ENCODE results near the gene ASB2.

ASB2 gene

GRCh38 chr14:93957751-93958566 is 18.4 kb downstream of the ASB2 start:
- H3K4me1 ChIP-seq (ENCODE audit: control insufficient read depth, low read length) = peaks cover 100% of the 10 kb centered on the region
- peak overlapping the region; percentile 98 for H3K27ac ChIP-seq (ENCODE audit: low read depth, low read length)
- TF ChIP-seq EZH2phosphoT487 (IDR thresholded peaks at IDR 0.05; ENCODE audit: borderline replicate concordance, low read length) = no peak
- TF ChIP-seq CTCF (IDR thresholded peaks at IDR 0.05; ENCODE audit: low read depth, low read length, poor library complexity, severe bottlenecking) = no peak
- 0 out of 2 replicates have a peak, but pooled peaks cover 6% of the 10 kb centered on the region for H3K79me2 ChIP-seq (ENCODE audit: control insufficient read depth, low read length)
- peaks cover 29% of the 10 kb centered on the region for H3F3A ChIP-seq (ENCODE audit: control insufficient read depth, insufficient read depth)
- no peaks in the 10 kb centered on the region for H3K27me3 ChIP-seq (ENCODE audit: control insufficient read depth, low read length)
- H3K4me2 ChIP-seq (ENCODE audit: low read length) = peak overlapping the region; percentile 97
- H4K20me1 ChIP-seq (ENCODE audit: control insufficient read depth, insufficient read depth, low read depth, low read length) = no peaks in the 10 kb centered on the region
- peak overlapping the region; percentile 77 for H3K4me3 ChIP-seq (ENCODE audit: low read length)
- H3K36me3 ChIP-seq (ENCODE audit: control insufficient read depth, low read length) = peaks cover 5% of the 10 kb centered on the region
- H3K9me3 ChIP-seq (ENCODE audit: control insufficient read depth, insufficient read depth, low read length) = no peaks in the 10 kb centered on the region
- no peaks in the 10 kb centered on the region for H3K9me2 ChIP-seq (replicated peaks; ENCODE audit: control insufficient read depth, low read length)

GRCh38 chr14:93957333-93957710 is 19.0 kb downstream of the ASB2 start:
- peaks cover 23% of the 10 kb centered on the region for H3F3A ChIP-seq (ENCODE audit: control insufficient read depth, insufficient read depth)
- H3K36me3 ChIP-seq (ENCODE audit: control insufficient read depth, low read length) = peaks cover 5% of the 10 kb centered on the region
- H4K20me1 ChIP-seq (ENCODE audit: control insufficient read depth, insufficient read depth, low read depth, low read length) = no peaks in the 10 kb centered on the region
- peak overlapping the region; percentile 77 for H3K4me3 ChIP-seq (ENCODE audit: low read length)
- H3K9me3 ChIP-seq (ENCODE audit: control insufficient read depth, insufficient read depth, low read length) = no peaks in the 10 kb centered on the region
- peaks cover 97% of the 10 kb centered on the region for H3K4me1 ChIP-seq (ENCODE audit: control insufficient read depth, low read length)
- no peaks in the 10 kb centered on the region for H3K27me3 ChIP-seq (ENCODE audit: control insufficient read depth, low read length)
- H3K4me2 ChIP-seq (ENCODE audit: low read length) = peak overlapping the region; percentile 97
- H3K27ac ChIP-seq (ENCODE audit: low read depth, low read length) = peak overlapping the region; percentile 98
- H3K9me2 ChIP-seq (replicated peaks; ENCODE audit: control insufficient read depth, low read length) = no peaks in the 10 kb centered on the region
- TF ChIP-seq CTCF (IDR thresholded peaks at IDR 0.05; ENCODE audit: low read depth, low read length, poor library complexity, severe bottlenecking) (no peak), EZH2phosphoT487 (IDR thresholded peaks at IDR 0.05; ENCODE audit: borderline replicate concordance, low read length) (no peak)
- 0 out of 2 replicates have a peak, but pooled peaks cover 6% of the 10 kb centered on the region for H3K79me2 ChIP-seq (ENCODE audit: control insufficient read depth, low read length)

- Histone ChIP-seq H3K36me3 (ENCODE audit: control insufficient read depth, low read length) (peaks cover 5% of the 10 kb centered on the region), H3K79me2 (ENCODE audit: control insufficient read depth, low read length) (0 out of 2 replicates have a peak, but pooled peaks cover 6% of the 10 kb centered on the region), H3K4me1 (ENCODE audit: control insufficient read depth, low read length) (peaks cover 91% of the 10 kb centered on the region), H3K9me3 (ENCODE audit: control insufficient read depth, insufficient read depth, low read length) (no peaks in the 10 kb centered on the region), H3K27ac (ENCODE audit: low read depth, low read length) (peak overlapping the region; percentile 98), H4K20me1 (ENCODE audit: control insufficient read depth, insufficient read depth, low read depth, low read length) (no peaks in the 10 kb centered on the region), H3K9me2 (replicated peaks; ENCODE audit: control insufficient read depth, low read length) (no peaks in the 10 kb centered on the region), H3K4me3 (ENCODE audit: low read length) (peak overlapping the region; percentile 77), H3F3A (ENCODE audit: control insufficient read depth, insufficient read depth) (peaks cover 19% of the 10 kb centered on the region), H3K27me3 (ENCODE audit: control insufficient read depth, low read length) (no peaks in the 10 kb centered on the region), H3K4me2 (ENCODE audit: low read length) (peak overlapping the region; percentile 97)
- TF ChIP-seq EZH2phosphoT487 (IDR thresholded peaks at IDR 0.05; ENCODE audit: borderline replicate concordance, low read length) = no peak
- TF ChIP-seq CTCF (IDR thresholded peaks at IDR 0.05; ENCODE audit: low read depth, low read length, poor library complexity, severe bottlenecking) = no peak
Observed at GRCh38 chr14:93956514-93957332, 19.6 kb downstream of the ASB2 start.

Data from DOHH2 (cell line).